MM.1S (cell line): Measurements from ENCODE around the gene RAB34.

Experiments used
- DNase-seq: peaks from one replicate; pipeline ENCODE4 v3.0.0-alpha.2; 2015
- H2AFZ ChIP-seq: fragments of 300-600 bp; sonication (generic); 2 replicates; pipeline ENCODE4 v1.6.0; 2016; ENCODE audit warnings: antibody characterized with exemption, low read length
- H3F3A ChIP-seq: fragments of 300-600 bp; sonication (generic); 2 replicates; pipeline ENCODE4 v1.6.1; 2016; ENCODE audit warnings: mild to moderate bottlenecking, antibody characterized with exemption, low read length, moderate library complexity, mixed read lengths; ENCODE audit not compliant: insufficient read depth
- H3K27ac ChIP-seq: fragments of 300-600 bp; sonication (generic); 2 replicates; pipeline ENCODE4 v1.5.1; 2016; ENCODE audit warnings: mild to moderate bottlenecking, low read length
- H3K27me3 ChIP-seq: fragments of 300-600 bp; sonication (generic); replicated peaks from 2 replicates; pipeline ENCODE4 v1.6.0; 2016; ENCODE audit warnings: low read length; ENCODE audit not compliant: insufficient read depth
- H3K36me3 ChIP-seq: fragments of 300-600 bp; sonication (generic); replicated peaks from 2 replicates; pipeline ENCODE4 v1.6.1; 2016; ENCODE audit warnings: mild to moderate bottlenecking, low read length, mixed read lengths; ENCODE audit not compliant: insufficient read depth
- H3K4me1 ChIP-seq: fragments of 300-600 bp; sonication (generic); 2 replicates; pipeline ENCODE4 v1.6.1; 2016; ENCODE audit warnings: low read length, mixed read lengths
- H3K4me2 ChIP-seq: fragments of 300-600 bp; sonication (generic); 2 replicates; pipeline ENCODE4 v1.6.0; 2016; ENCODE audit warnings: low read depth, low read length
- H3K4me3 ChIP-seq: fragments of 300-600 bp; sonication (generic); 2 replicates; pipeline ENCODE4 v1.5.1; 2016; ENCODE audit warnings: low read length, mixed read lengths
- H3K79me2 ChIP-seq: fragments of 300-600 bp; sonication (generic); 2 replicates; pipeline ENCODE4 v1.6.1; 2016; ENCODE audit warnings: mixed run types, low read length, mixed read lengths
- H3K9ac ChIP-seq: fragments of 300-600 bp; sonication (generic); 2 replicates; pipeline ENCODE4 v1.6.1; 2016; ENCODE audit warnings: low read length, mixed read lengths
- H3K9me2 ChIP-seq: fragments of 300-600 bp; sonication (generic); replicated peaks from 2 replicates; pipeline ENCODE4 v1.6.1; 2016; ENCODE audit warnings: mild to moderate bottlenecking, low read length, mixed read lengths; ENCODE audit not compliant: insufficient read depth
- H3K9me3 ChIP-seq: fragments of 300-600 bp; sonication (generic); replicated peaks from 2 replicates; pipeline ENCODE4 v1.6.1; 2016; ENCODE audit warnings: mild to moderate bottlenecking, low read length, mixed read lengths; ENCODE audit not compliant: insufficient read depth
- H4K20me1 ChIP-seq: fragments of 300-600 bp; sonication (generic); 2 replicates; pipeline ENCODE4 v1.6.1; 2016; ENCODE audit warnings: mild to moderate bottlenecking, low read length, moderate library complexity, mixed read lengths; ENCODE audit not compliant: insufficient read depth
- EZH2 ChIP-seq: fragments of 300-600 bp; sonication (generic); optimal IDR thresholded peaks from 2 replicates; pipeline ENCODE3; 2017; ENCODE audit warnings: low read depth, mild to moderate bottlenecking, antibody characterized with exemption, low read length, mixed read lengths
- EZH2phosphoT487 ChIP-seq: fragments of 300-600 bp; sonication (generic); IDR thresholded peaks from 2 replicates; pipeline ENCODE4 v1.6.1; 2018; ENCODE audit warnings: antibody characterized with exemption, low read length
- TF ChIP-seq, protein P1 (sequence below): fragments of 300-600 bp; sonication (generic); IDR thresholded peaks from 2 replicates; pipeline ENCODE4 v1.5.1; 2016; ENCODE audit warnings: antibody characterized with exemption, low read length, mixed read lengths

RAB34 gene

DNA sequence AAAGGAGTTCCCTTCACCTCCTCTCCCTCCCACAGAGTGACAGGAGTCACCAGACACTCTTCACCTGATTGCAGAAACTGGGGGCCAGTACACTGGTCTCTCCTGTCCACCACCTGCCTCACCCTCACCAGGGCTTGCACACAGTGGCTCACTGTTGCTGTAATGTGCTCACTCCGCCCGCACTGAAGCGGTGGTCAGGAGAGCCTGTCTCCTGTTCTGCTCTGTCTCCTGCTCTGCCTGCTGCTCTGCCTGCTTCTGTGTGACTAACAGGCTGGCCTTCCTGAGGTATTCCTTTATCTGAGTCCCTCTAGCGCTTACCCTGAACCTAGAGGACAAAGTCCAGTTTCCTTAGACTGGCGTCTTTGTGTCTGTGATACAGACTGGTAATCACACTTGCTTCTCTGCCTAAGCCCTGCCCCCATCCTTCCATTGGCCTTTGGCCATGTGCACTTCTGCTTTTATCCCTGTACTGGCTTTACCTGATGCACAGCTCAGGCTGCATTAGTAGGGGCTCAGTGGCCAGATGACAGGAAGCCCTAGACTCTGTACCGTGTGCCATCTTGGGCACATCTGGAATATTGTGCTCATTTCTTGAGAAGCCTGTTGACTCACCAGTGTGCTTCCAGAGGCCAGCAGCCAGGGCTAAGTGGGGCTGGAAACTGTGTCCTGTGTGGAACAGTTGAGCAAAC is 19.3 kb downstream of the RAB34 start:
- no peaks in the 10 kb centered on the region for H3F3A ChIP-seq
- H4K20me1 ChIP-seq: no peaks in the 10 kb centered on the region
- H2AFZ ChIP-seq: no peak overlapping the region
- H3K79me2 ChIP-seq: no peaks in the 10 kb centered on the region
- no peaks in the 10 kb centered on the region for H3K9me2 ChIP-seq
- no peaks in the 10 kb centered on the region for H3K27me3 ChIP-seq
- no peak overlapping the region for H3K27ac ChIP-seq
- H3K9me3 ChIP-seq: no peaks in the 10 kb centered on the region
- TF ChIP-seq EZH2phosphoT487 (no peak), EZH2 (no peak)
- TF ChIP-seq, protein P1, sequence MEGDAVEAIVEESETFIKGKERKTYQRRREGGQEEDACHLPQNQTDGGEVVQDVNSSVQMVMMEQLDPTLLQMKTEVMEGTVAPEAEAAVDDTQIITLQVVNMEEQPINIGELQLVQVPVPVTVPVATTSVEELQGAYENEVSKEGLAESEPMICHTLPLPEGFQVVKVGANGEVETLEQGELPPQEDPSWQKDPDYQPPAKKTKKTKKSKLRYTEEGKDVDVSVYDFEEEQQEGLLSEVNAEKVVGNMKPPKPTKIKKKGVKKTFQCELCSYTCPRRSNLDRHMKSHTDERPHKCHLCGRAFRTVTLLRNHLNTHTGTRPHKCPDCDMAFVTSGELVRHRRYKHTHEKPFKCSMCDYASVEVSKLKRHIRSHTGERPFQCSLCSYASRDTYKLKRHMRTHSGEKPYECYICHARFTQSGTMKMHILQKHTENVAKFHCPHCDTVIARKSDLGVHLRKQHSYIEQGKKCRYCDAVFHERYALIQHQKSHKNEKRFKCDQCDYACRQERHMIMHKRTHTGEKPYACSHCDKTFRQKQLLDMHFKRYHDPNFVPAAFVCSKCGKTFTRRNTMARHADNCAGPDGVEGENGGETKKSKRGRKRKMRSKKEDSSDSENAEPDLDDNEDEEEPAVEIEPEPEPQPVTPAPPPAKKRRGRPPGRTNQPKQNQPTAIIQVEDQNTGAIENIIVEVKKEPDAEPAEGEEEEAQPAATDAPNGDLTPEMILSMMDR: no peak
- DNase-seq: no peak
- no peaks in the 10 kb centered on the region for H3K4me1 ChIP-seq
- H3K36me3 ChIP-seq: peaks cover 9% of the 10 kb centered on the region
- no peak overlapping the region for H3K9ac ChIP-seq
- H3K4me2 ChIP-seq: no peak overlapping the region
- H3K4me3 ChIP-seq: no peak overlapping the region

DNA sequence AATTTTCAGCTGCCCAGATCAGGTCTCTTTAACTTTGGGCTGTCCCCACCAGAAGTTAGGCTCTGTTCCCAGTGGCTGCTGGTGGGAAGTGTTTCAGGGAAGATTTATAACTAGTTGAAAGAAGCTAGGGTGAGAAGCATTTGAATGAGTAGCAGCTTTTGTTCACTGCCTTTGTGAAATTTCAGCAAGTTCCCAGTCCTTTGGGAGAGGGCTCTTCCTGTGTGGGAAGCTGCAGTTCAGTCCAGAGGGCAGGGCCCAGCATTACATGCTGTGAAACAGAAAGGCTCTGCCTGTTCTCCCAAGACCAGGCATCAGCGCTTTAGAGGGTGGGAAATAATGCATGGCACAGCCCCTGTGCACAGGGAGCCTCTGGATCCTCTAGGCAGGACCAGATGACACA is 23.8 kb downstream of the RAB34 start:
- Histone ChIP-seq H3F3A (no peaks in the 10 kb centered on the region), H4K20me1 (no peaks in the 10 kb centered on the region), H3K4me1 (no peaks in the 10 kb centered on the region), H3K27ac (no peak overlapping the region), H3K9me3 (no peaks in the 10 kb centered on the region), H3K4me2 (no peak overlapping the region), H3K9me2 (no peaks in the 10 kb centered on the region), H3K4me3 (no peak overlapping the region), H2AFZ (no peak overlapping the region), H3K9ac (no peak overlapping the region), H3K36me3 (peaks cover 15% of the 10 kb centered on the region), H3K79me2 (no peaks in the 10 kb centered on the region), H3K27me3 (no peaks in the 10 kb centered on the region)
- TF ChIP-seq EZH2 (no peak), EZH2phosphoT487 (no peak)
- TF ChIP-seq, protein P1: no peak
- DNase-seq: no peak

DNA sequence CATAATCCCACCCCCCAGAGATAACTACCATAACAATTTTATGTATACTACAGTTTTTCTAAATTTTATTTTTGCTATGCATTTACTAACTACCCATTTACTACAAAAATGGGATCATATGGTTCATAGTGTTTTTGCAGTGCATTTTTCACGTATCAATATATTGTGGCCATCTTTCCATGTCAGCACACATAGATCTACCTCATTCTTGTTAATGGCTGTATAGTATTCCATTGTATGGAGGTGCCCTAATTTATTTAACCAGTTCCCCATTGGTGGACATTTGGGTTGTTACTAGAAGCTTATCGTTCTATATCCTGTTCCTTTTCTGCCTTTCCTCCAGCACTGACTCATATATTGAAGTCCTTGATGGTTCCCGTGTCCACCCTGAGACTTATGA is 28.7 kb downstream of the RAB34 start:
- H3K27me3 ChIP-seq: no peaks in the 10 kb centered on the region
- H3K4me1 ChIP-seq: no peaks in the 10 kb centered on the region
- no peaks in the 10 kb centered on the region for H3F3A ChIP-seq
- H3K4me2 ChIP-seq: no peak overlapping the region
- H3K9ac ChIP-seq: no peak overlapping the region
- TF ChIP-seq EZH2: no peak
- TF ChIP-seq EZH2phosphoT487: no peak
- TF ChIP-seq, protein P1: no peak
- H3K36me3 ChIP-seq: peaks cover 31% of the 10 kb centered on the region
- H3K4me3 ChIP-seq: no peak overlapping the region
- no peaks in the 10 kb centered on the region for H4K20me1 ChIP-seq
- H3K79me2 ChIP-seq: no peaks in the 10 kb centered on the region
- H3K9me3 ChIP-seq: no peaks in the 10 kb centered on the region
- no peak for DNase-seq
- H3K9me2 ChIP-seq: no peaks in the 10 kb centered on the region
- H3K27ac ChIP-seq: no peak overlapping the region
- no peak overlapping the region for H2AFZ ChIP-seq
